Endodermal cell (in vitro differentiated cells): ENCODE measurements around the gene VRK1. TPM values are rescaled to one million over a fixed set of nuclear protein-coding genes. Genes with fewer than 3 reads are reported as not detected.

Experiments used
- DNase-seq: peaks from one replicate; pipeline ENCODE4 v3.0.0-alpha.2; 2017
- H3K27ac ChIP-seq: 2 replicates; pipeline ENCODE4 v1.5.1; 2013; ENCODE audit warnings: mild to moderate bottlenecking, low read depth, low read length, moderate library complexity
- H3K27me3 ChIP-seq: 2 replicates; pipeline ENCODE4 v1.6.1; 2013; ENCODE audit warnings: mild to moderate bottlenecking, low read length, moderate library complexity; ENCODE audit not compliant: insufficient read depth, control insufficient read depth, poor library complexity, severe bottlenecking
- H3K36me3 ChIP-seq: 2 replicates; pipeline ENCODE4 v1.7.0; 2013; ENCODE audit warnings: mild to moderate bottlenecking, low read length, moderate library complexity; ENCODE audit not compliant: control insufficient read depth, insufficient read depth
- H3K4me1 ChIP-seq: one replicate; pipeline ENCODE4 v1.7.0; 2013; ENCODE audit warnings: low read length; ENCODE audit not compliant: control insufficient read depth, insufficient read depth
- H3K4me3 ChIP-seq: 2 replicates; pipeline ENCODE4 v1.5.1; 2013; ENCODE audit warnings: mild to moderate bottlenecking, low read length, moderate library complexity
- H3K9ac ChIP-seq: 2 replicates; pipeline ENCODE4 v1.6.1; 2013; ENCODE audit warnings: mild to moderate bottlenecking, low read length, moderate library complexity; ENCODE audit not compliant: poor library complexity, severe bottlenecking; ENCODE audit errors: extremely low read depth
- H3K9me3 ChIP-seq: 2 replicates; pipeline ENCODE4 v1.6.1; 2013; ENCODE audit warnings: mild to moderate bottlenecking, low read length, moderate library complexity; ENCODE audit not compliant: control insufficient read depth
- H3K27ac Mint-ChIP-seq: 2 replicates; pipeline ENCODE4 v1.8.0; 2020; ENCODE audit warnings: mixed read lengths
- H3K27me3 Mint-ChIP-seq: 2 replicates; pipeline ENCODE4 v1.8.0; 2021; ENCODE audit warnings: mild to moderate bottlenecking, mixed read lengths; ENCODE audit not compliant: insufficient read depth
- H3K36me3 Mint-ChIP-seq: 2 replicates; pipeline ENCODE4 v1.8.0; 2020; ENCODE audit warnings: low read depth, mixed read lengths
- H3K4me1 Mint-ChIP-seq: 2 replicates; pipeline ENCODE4 v1.8.0; 2020; ENCODE audit warnings: mixed read lengths
- H3K4me3 Mint-ChIP-seq: 2 replicates; pipeline ENCODE4 v1.8.0; 2020; ENCODE audit warnings: mild to moderate bottlenecking, moderate library complexity, mixed read lengths
- H3K9me3 Mint-ChIP-seq: 2 replicates; pipeline ENCODE4 v1.8.0; 2020; ENCODE audit warnings: mild to moderate bottlenecking, mixed read lengths
- CTCF ChIP-seq: fragments of 200-600 bp; sonication (generic); conservative IDR thresholded peaks from 2 replicates; pipeline ENCODE4 v1.5.0; 2021; ENCODE audit warnings: antibody characterized with exemption, mild to moderate bottlenecking
- WGBS, 2 experiments: methylation state at CpG; one replicate each; pipeline versions ENCODE4 v1.1.5 to v1.1.7; 2013; ENCODE audit warnings: missing lambda C conversion rate in 2 of 2, mixed read lengths in 1 of 2; ENCODE audit not compliant: insufficient coverage in 1 of 2, insufficient read length in 1 of 2; 5-methylcytosine and 5-hydroxymethylcytosine counted together
- total RNA-seq, 2 donors: library from RNA; stranded (reverse); fragmentation: NEBNext Ultra II Directional in 1 of 2; extraction: Animal tissue kit (Norgen Biotek cat#: 25700) in 1 of 2; gene quantifications; 2 replicates in 1 of 2; 3 replicates in 1 of 2; pipeline ENCODE4 v1.2.1, GENCODE V29; 2021

Gene VRK1
- total RNA-seq, 2 donors from 2014 or later = 39.1 to 54.9 TPM

- H3K27me3 Mint-ChIP-seq = no peaks in the 10 kb centered on the region
- Histone ChIP-seq H3K4me3 (no peak overlapping the region), H3K27ac (peak overlapping the region; percentile 50), H3K9me3 (no peaks in the 10 kb centered on the region), H3K4me1 (peaks cover 3% of the 10 kb centered on the region), H3K9ac (no peak overlapping the region), H3K27me3 (no peaks in the 10 kb centered on the region), H3K36me3 (no peaks in the 10 kb centered on the region)
- WGBS, 2 experiments = 28 to 51% methylated on average over 3 of the region's 3 CpGs
- H3K4me3 Mint-ChIP-seq = no peak overlapping the region
- peak; percentile 58 for DNase-seq
- no peak overlapping the region for H3K27ac Mint-ChIP-seq
- H3K9me3 Mint-ChIP-seq = no peaks in the 10 kb centered on the region
- peaks cover 16% of the 10 kb centered on the region for H3K4me1 Mint-ChIP-seq
- peaks cover 4% of the 10 kb centered on the region for H3K36me3 Mint-ChIP-seq
- no peak for TF ChIP-seq CTCF
Measured at GRCh38 chr14:96888593-96888992, 91.4 kb downstream of the VRK1 start.

- peak overlapping the region; percentile 50 for H3K27ac ChIP-seq
- peaks cover 3% of the 10 kb centered on the region for H3K4me1 ChIP-seq
- no peaks in the 10 kb centered on the region for H3K9me3 Mint-ChIP-seq
- no peak overlapping the region for H3K27ac Mint-ChIP-seq
- no peak overlapping the region for H3K4me3 Mint-ChIP-seq
- H3K4me3 ChIP-seq = no peak overlapping the region
- H3K4me1 Mint-ChIP-seq = peaks cover 16% of the 10 kb centered on the region
- H3K9me3 ChIP-seq = no peaks in the 10 kb centered on the region
- H3K36me3 ChIP-seq = no peaks in the 10 kb centered on the region
- no peaks in the 10 kb centered on the region for H3K27me3 ChIP-seq
- no peak for DNase-seq
- TF ChIP-seq CTCF = no peak
- 76 to 87% methylated on average over 5 of the region's 5 CpGs for WGBS, 2 experiments
- H3K27me3 Mint-ChIP-seq = no peaks in the 10 kb centered on the region
- H3K9ac ChIP-seq = no peak overlapping the region
- peaks cover 2% of the 10 kb centered on the region for H3K36me3 Mint-ChIP-seq
Measured at GRCh38 chr14:96889091-96889490, 91.9 kb downstream of the VRK1 start.

GRCh38 chr14:96893966-96894622 is 96.9 kb downstream of the VRK1 start:
- Histone ChIP-seq H3K27me3 (no peaks in the 10 kb centered on the region), H3K4me3 (no peak overlapping the region), H3K9ac (no peak overlapping the region), H3K9me3 (no peaks in the 10 kb centered on the region), H3K4me1 (no peaks in the 10 kb centered on the region), H3K36me3 (no peaks in the 10 kb centered on the region), H3K27ac (no peak overlapping the region)
- H3K9me3 Mint-ChIP-seq = no peaks in the 10 kb centered on the region
- H3K4me3 Mint-ChIP-seq = no peak overlapping the region
- 85 to 86% methylated on average over 9 to 12 of the region's 12 CpGs for whole genome bisulfite sequencing, 2 experiments
- H3K27ac Mint-ChIP-seq = peak overlapping the region; percentile 31
- DNase-seq = no peak
- no peaks in the 10 kb centered on the region for H3K36me3 Mint-ChIP-seq
- no peaks in the 10 kb centered on the region for H3K27me3 Mint-ChIP-seq
- peaks cover under 1% of the 10 kb centered on the region for H3K4me1 Mint-ChIP-seq
- TF ChIP-seq CTCF = no peak
